GM23338 (cell line): ENCODE measurements around the gene FN3K. TPM values are rescaled to one million over a fixed set of nuclear protein-coding genes. Genes with fewer than 3 reads are reported as not detected.

Experiments
- ATAC-seq: fragments of 200-7000 bp; cut with Tn5 transposase; 3 replicates; pipeline ENCODE4 v1.9.1; 2020
- DNase-seq: peaks from one replicate; pipeline ENCODE4 v3.0.0-alpha.2; 2015; ENCODE audit warnings: low spot score
- H2AFZ ChIP-seq: fragments of 200-600 bp; sonication (generic); 2 replicates; pipeline ENCODE4 v1.8.0; 2016; ENCODE audit warnings: antibody characterized with exemption, mild to moderate bottlenecking, moderate library complexity
- H3F3A ChIP-seq: fragments of 200-600 bp; sonication (generic); replicated peaks from 2 replicates; pipeline ENCODE4 v1.8.0; 2017; ENCODE audit warnings: antibody characterized with exemption, mixed run types, low read depth
- H3K27ac ChIP-seq: fragments of 200-600 bp; sonication (generic); 2 replicates; pipeline ENCODE4 v1.6.1; 2016; ENCODE audit warnings: low read depth
- H3K27me3 ChIP-seq: fragments of 200-600 bp; sonication (generic); 2 replicates; pipeline ENCODE4 v1.8.0; 2016; ENCODE audit warnings: mild to moderate bottlenecking, mixed run types, moderate library complexity; ENCODE audit not compliant: insufficient read depth
- H3K36me3 ChIP-seq: fragments of 200-600 bp; sonication (generic); 2 replicates; pipeline ENCODE4 v1.8.0; 2016; ENCODE audit warnings: mild to moderate bottlenecking; ENCODE audit not compliant: insufficient read depth
- H3K4me1 ChIP-seq: fragments of 200-600 bp; sonication (generic); 2 replicates; pipeline ENCODE4 v1.8.0; 2016; ENCODE audit warnings: mild to moderate bottlenecking, moderate library complexity; ENCODE audit not compliant: insufficient read depth
- H3K4me2 ChIP-seq: fragments of 200-600 bp; sonication (generic); 2 replicates; pipeline ENCODE4 v1.7.1; 2017; ENCODE audit warnings: mixed run types
- H3K4me3 ChIP-seq: fragments of 200-600 bp; sonication (generic); 2 replicates; pipeline ENCODE4 v1.6.1; 2016; ENCODE audit warnings: mixed run types
- H3K79me2 ChIP-seq: fragments of 200-600 bp; sonication (generic); replicated peaks from 2 replicates; pipeline ENCODE4 v1.8.0; 2017; ENCODE audit warnings: mild to moderate bottlenecking; ENCODE audit not compliant: insufficient read depth
- H3K9me2 ChIP-seq: fragments of 200-600 bp; sonication (generic); 2 replicates; pipeline ENCODE4 v1.8.0; 2017; ENCODE audit not compliant: insufficient read depth
- H4K20me1 ChIP-seq: fragments of 200-600 bp; sonication (generic); replicated peaks from 2 replicates; pipeline ENCODE4 v1.8.0; 2017; ENCODE audit warnings: mild to moderate bottlenecking; ENCODE audit not compliant: insufficient read depth
- H3K27ac Mint-ChIP-seq: 2 replicates; pipeline ENCODE4 v1.8.0; 2020; ENCODE audit warnings: inconsistent platforms, mild to moderate bottlenecking, moderate library complexity, mixed read lengths
- H3K27me3 Mint-ChIP-seq: 3 replicates; pipeline ENCODE4 v1.8.0; 2022; ENCODE audit warnings: low read depth, mild to moderate bottlenecking, moderate library complexity, mixed read lengths, inconsistent platforms; ENCODE audit not compliant: insufficient read depth, poor library complexity
- H3K36me3 Mint-ChIP-seq: 3 replicates; pipeline ENCODE4 v1.8.0; 2021; ENCODE audit warnings: low read depth, mild to moderate bottlenecking, inconsistent platforms, moderate library complexity, mixed read lengths
- H3K4me1 Mint-ChIP-seq: 3 replicates; pipeline ENCODE4 v1.8.0; 2020; ENCODE audit warnings: mild to moderate bottlenecking, inconsistent platforms, mixed read lengths
- H3K4me3 Mint-ChIP-seq: 3 replicates; pipeline ENCODE4 v1.8.0; 2021; ENCODE audit warnings: moderate library complexity, mild to moderate bottlenecking, inconsistent platforms, mixed read lengths
- H3K9me3 Mint-ChIP-seq: 3 replicates; pipeline ENCODE4 v1.8.0; 2020; ENCODE audit warnings: moderate library complexity, mild to moderate bottlenecking, inconsistent platforms, mixed read lengths
- CREB1 ChIP-seq: fragments of 250-450 bp; sonication (Bioruptor Pico); IDR thresholded peaks from 2 replicates; pipeline ENCODE4 v1.5.0; 2020; ENCODE audit warnings: low read depth, mild to moderate bottlenecking, moderate library complexity
- CTCF ChIP-seq, 2 experiments: fragments of 200-600 bp in 1 of 2; sonication (generic) in 1 of 2; conservative IDR thresholded peaks; 2 replicates each; pipeline versions ENCODE4 v1.5.1 to v1.6.1; 2016 to 2017; ENCODE audit warnings: antibody characterized with exemption in 2 of 2, low read depth in 2 of 2, mild to moderate bottlenecking in 2 of 2, moderate library complexity in 1 of 2
- ETS1 ChIP-seq: IDR thresholded peaks from 2 replicates; pipeline ENCODE4 v1.6.1; 2016; ENCODE audit warnings: antibody characterized with exemption
- EZH2 ChIP-seq: fragments of 200-600 bp; sonication (generic); IDR thresholded peaks from one replicate; pipeline ENCODE4 v1.8.0; 2017; ENCODE audit warnings: antibody characterized with exemption, mild to moderate bottlenecking, low read depth; ENCODE audit not compliant: unreplicated experiment
- EZH2phosphoT487 ChIP-seq: fragments of 200-600 bp; sonication (generic); IDR thresholded peaks from one replicate; pipeline ENCODE4 v1.8.1; 2018; ENCODE audit warnings: antibody characterized with exemption; ENCODE audit not compliant: unreplicated experiment
- JUNB ChIP-seq: IDR thresholded peaks from one replicate; pipeline ENCODE4 v1.6.1; 2016; ENCODE audit warnings: antibody characterized with exemption; ENCODE audit not compliant: unreplicated experiment
- NANOG ChIP-seq: IDR thresholded peaks from 2 replicates; pipeline ENCODE4 v1.6.1; 2016; ENCODE audit warnings: antibody characterized with exemption, borderline replicate concordance
- POLR2AphosphoS5 ChIP-seq: IDR thresholded peaks from 2 replicates; pipeline ENCODE4 v1.6.1; 2016; ENCODE audit warnings: antibody characterized with exemption, low read depth
- REST ChIP-seq: IDR thresholded peaks from one replicate; pipeline ENCODE4 v1.6.1; 2018; ENCODE audit warnings: antibody characterized with exemption; ENCODE audit not compliant: unreplicated experiment
- STAT1 ChIP-seq: IDR thresholded peaks from one replicate; pipeline ENCODE4 v1.6.1; 2016; ENCODE audit warnings: antibody characterized with exemption; ENCODE audit not compliant: unreplicated experiment
- ZNF114 ChIP-seq: fragments of 250-450 bp; sonication (Bioruptor Pico); IDR thresholded peaks from 2 replicates; pipeline ENCODE4 v1.5.0; 2020; ENCODE audit warnings: mild to moderate bottlenecking, moderate library complexity
- ZNF331 ChIP-seq: fragments of 250-450 bp; sonication (Bioruptor Pico); IDR thresholded peaks from 2 replicates; pipeline ENCODE4 v1.5.0; 2020; ENCODE audit warnings: low read depth, mild to moderate bottlenecking, moderate library complexity
- ZNF462 ChIP-seq: fragments of 250-450 bp; sonication (Bioruptor Pico); IDR thresholded peaks from 2 replicates; pipeline ENCODE4 v1.5.0; 2020; ENCODE audit warnings: mild to moderate bottlenecking, moderate library complexity
- polyA plus RNA-seq: library from polyadenylated mRNA; unstranded; fragments of >200 nt; fragmentation: Nextera tagmentation; extraction: Ambion mirVana; gene quantifications from 2 replicates; pipeline ENCODE4 v1.2.1, GENCODE V29; 2016
- total RNA-seq: library from RNA; depleted of rRNA; stranded (reverse); fragments of >200 nt; shearing (Covaris generic); gene quantifications from 2 replicates; pipeline ENCODE4 v1.2.3, GENCODE V29; 2014

Gene FN3K
- total and polyA plus RNA-seq, 2 experiments from 2014 or later: 5.3 to 12.9 TPM

GRCh38 chr17:82752371-82753200 is 17.2 kb downstream of the FN3K start:
- no peaks in the 10 kb centered on the region for H3K9me2 ChIP-seq
- H3K27me3 ChIP-seq: peaks cover 17% of the 10 kb centered on the region
- peaks cover 40% of the 10 kb centered on the region for H3K79me2 ChIP-seq
- TF ChIP-seq JUNB (no peak), STAT1 (no peak), CREB1 (CRISPR knock-in tag) (no peak), POLR2AphosphoS5 (no peak), ZNF331 (CRISPR knock-in tag) (no peak), NANOG (no peak), ZNF114 (CRISPR knock-in tag) (no peak), ZNF462 (no peak), EZH2 (no peak), EZH2phosphoT487 (no peak), REST (no peak), ETS1 (no peak), CTCF (conservative IDR thresholded peaks at IDR 0.05; ENCODE audit: low read depth in 2 of 2) (no peak)
- 0 out of 2 replicates have a peak, but pooled peaks cover 5% of the 10 kb centered on the region for H3F3A ChIP-seq
- Mint-ChIP-seq H3K36me3 (peaks cover 27% of the 10 kb centered on the region), H3K27ac (no peak overlapping the region), H3K4me1 (peaks cover 42% of the 10 kb centered on the region), H3K27me3 (peaks cover 19% of the 10 kb centered on the region), H3K4me3 (peak overlapping the region; percentile 91), H3K9me3 (peaks cover 3% of the 10 kb centered on the region; the same call in 2 of the 3 replicates)
- peak overlapping the region; percentile 93 for H3K4me3 ChIP-seq
- no peak overlapping the region for H2AFZ ChIP-seq
- H3K27ac ChIP-seq: no peak overlapping the region
- peaks cover 1% of the 10 kb centered on the region; the same call in 1 of the 2 replicates for H4K20me1 ChIP-seq
- no peaks in the 10 kb centered on the region for H3K36me3 ChIP-seq
- peaks cover 24% of the 10 kb centered on the region for H3K4me1 ChIP-seq
- peak; percentile 24 for DNase-seq
- peak; percentile 1; the same call in 1 of the 3 replicates for ATAC-seq
- peak overlapping the region; percentile 96 for H3K4me2 ChIP-seq
